Dermis blood vessel endothelial cell (primary cell): ENCODE results near the gene PHYHD1. TPM values are rescaled to one million over a fixed set of nuclear protein-coding genes. Genes with fewer than 3 reads are reported as not detected.

ENCODE experiments used
- DNase-seq: peaks from one replicate; pipeline ENCODE4 v3.0.0; 2010
- total RNA-seq: library from RNA; depleted of rRNA; stranded (reverse); fragments of >200 nt; gene quantifications from 2 replicates; pipeline ENCODE4 v1.2.3, GENCODE V29; 2014

The PHYHD1 gene
- total RNA-seq, 1 donor from 2014 or later: 0.85 TPM

- no peak for DNase-seq
These were observed 62.8 kb downstream of the PHYHD1 start for GRCh38 chr9:128983536-128983935.

GRCh38 chr9:128986671-128987070 lies 65.9 kb downstream of the PHYHD1 start:
- no peak for DNase-seq

- peak; percentile 22 for DNase-seq
These were observed 67.0 kb downstream of the PHYHD1 start for GRCh38 chr9:128987805-128988204.

Other genes starting within 250 kb of the PHYHD1 start
- 512 and 600 TPM in 2 replicates for gene SET, start 231.8 kb upstream of the PHYHD1 start, total RNA-seq
- 12.9 and 26.9 TPM in 2 replicates for gene PKN3, start 218.5 kb upstream of the PHYHD1 start, total RNA-seq
- gene ZDHHC12, start 196.9 kb upstream of the PHYHD1 start, total RNA-seq: 41.0 and 104 TPM in 2 replicates
- gene ZER1, start 149.1 kb upstream of the PHYHD1 start, total RNA-seq: 14.1 and 31.0 TPM in 2 replicates
- 15.3 and 25.5 TPM in 2 replicates for gene TBC1D13, start 133.7 kb upstream of the PHYHD1 start, total RNA-seq
- 21.4 and 37.3 TPM in 2 replicates for gene ENDOG, start 102.5 kb upstream of the PHYHD1 start, total RNA-seq
- 31.1 and 55.7 TPM in 2 replicates for gene SPOUT1, start 91.2 kb upstream of the PHYHD1 start, total RNA-seq
- 5.3 and 9.7 TPM in 2 replicates for gene KYAT1, start 39.0 kb upstream of the PHYHD1 start, total RNA-seq
- gene LRRC8A, start 38.8 kb upstream of the PHYHD1 start, total RNA-seq: 102 and 154 TPM in 2 replicates
- 38.4 and 45.6 TPM in 2 replicates for gene DOLK, start 26.6 kb downstream of the PHYHD1 start, total RNA-seq
- 45.6 and 94.3 TPM in 2 replicates for gene NUP188, start 26.7 kb downstream of the PHYHD1 start, total RNA-seq
- gene SH3GLB2, start 107.3 kb downstream of the PHYHD1 start, total RNA-seq: 60.2 and 70.1 TPM in 2 replicates
- 34.4 and 39.5 TPM in 2 replicates for gene MIGA2, start 115.6 kb downstream of the PHYHD1 start, total RNA-seq
- gene DOLPP1, start 160.1 kb downstream of the PHYHD1 start, total RNA-seq: 10.7 and 15.5 TPM in 2 replicates
- 34.0 and 61.8 TPM in 2 replicates for gene CRAT, start 189.8 kb downstream of the PHYHD1 start, total RNA-seq
- 80.0 and 145 TPM in 2 replicates for gene PTPA, start 190.4 kb downstream of the PHYHD1 start, total RNA-seq